Neuronal stem cell (in vitro differentiated cells): ENCODE data around the gene DRAM1.
"Not testable (repeated sequence)": the region's sequence is repeated elsewhere in the genome, so short reads cannot be mapped to it uniquely, and the experiment has no call there.

Experiments
- DNase-seq: peaks from one replicate; pipeline ENCODE4 v3.0.0-alpha.2; 2013; ENCODE audit warnings: low spot score
- H2AFZ ChIP-seq: one replicate; pipeline ENCODE4 v1.6.1; 2013; ENCODE audit warnings: mild to moderate bottlenecking, low read length, inconsistent platforms
- H2AK5ac ChIP-seq: 2 replicates; pipeline ENCODE4 v1.6.1; 2013; ENCODE audit warnings: low read depth, mild to moderate bottlenecking, inconsistent platforms, low read length, moderate library complexity, mixed read lengths
- H2BK120ac ChIP-seq: 2 replicates; pipeline ENCODE4 v1.6.1; 2013; ENCODE audit warnings: low read depth, mild to moderate bottlenecking, inconsistent platforms, low read length, moderate library complexity, mixed read lengths
- H2BK12ac ChIP-seq: one replicate; pipeline ENCODE4 v1.6.1; 2013; ENCODE audit warnings: low read length, inconsistent platforms
- H2BK15ac ChIP-seq: 2 replicates; pipeline ENCODE4 v1.6.1; 2013; ENCODE audit warnings: mild to moderate bottlenecking, low read length, inconsistent platforms, mixed read lengths
- H2BK5ac ChIP-seq: one replicate; pipeline ENCODE4 v1.6.1; 2013; ENCODE audit warnings: inconsistent platforms, mild to moderate bottlenecking, low read length, moderate library complexity
- H3K14ac ChIP-seq: one replicate; pipeline ENCODE4 v1.6.1; 2013; ENCODE audit warnings: low read length, inconsistent platforms
- H3K18ac ChIP-seq: 2 replicates; pipeline ENCODE4 v1.6.1; 2013; ENCODE audit warnings: low read length, inconsistent platforms
- H3K23ac ChIP-seq: 2 replicates; pipeline ENCODE4 v1.6.1; 2013; ENCODE audit warnings: low read depth, mild to moderate bottlenecking, mixed read lengths, low read length, inconsistent platforms; ENCODE audit not compliant: poor library complexity
- H3K27ac ChIP-seq: replicated peaks from 3 replicates; pipeline ENCODE4 v1.5.1; 2013; ENCODE audit warnings: low read length, inconsistent platforms
- H3K27me3 ChIP-seq, 3 experiments: 2 replicates each; pipeline ENCODE4 v1.6.1; 2013; ENCODE audit warnings: low read length in 3 of 3, mild to moderate bottlenecking in 2 of 3, inconsistent platforms in 1 of 3, low read depth in 1 of 3, mixed read lengths in 1 of 3, moderate library complexity in 1 of 3; ENCODE audit not compliant: control insufficient read depth in 3 of 3, insufficient read depth in 3 of 3
- H3K36me3 ChIP-seq, 2 donors: replicated peaks in 1 of 2; 2 replicates each; pipeline ENCODE4 v1.6.1; 2013; ENCODE audit warnings: low read length in 2 of 2; ENCODE audit not compliant: control insufficient read depth in 2 of 2, insufficient read depth in 2 of 2
- H3K4ac ChIP-seq: 2 replicates; pipeline ENCODE4 v1.6.1; 2013; ENCODE audit warnings: inconsistent platforms, mild to moderate bottlenecking, low read length, moderate library complexity
- H3K4me1 ChIP-seq, 2 donors: 1 replicate in 1 of 2; 2 replicates in 1 of 2; pipeline ENCODE4 v1.6.1; 2013; ENCODE audit warnings: low read length in 2 of 2, low read depth in 1 of 2; ENCODE audit not compliant: control insufficient read depth in 2 of 2, insufficient read depth in 1 of 2
- H3K4me2 ChIP-seq: one replicate; pipeline ENCODE4 v1.6.1; 2013; ENCODE audit warnings: mild to moderate bottlenecking, low read length, inconsistent platforms; ENCODE audit not compliant: insufficient read depth, poor library complexity, severe bottlenecking
- H3K4me3 ChIP-seq, 2 donors: 2 replicates each; pipeline ENCODE4 v1.5.1; 2013; ENCODE audit warnings: low read length in 2 of 2, mild to moderate bottlenecking in 2 of 2, inconsistent platforms in 1 of 2, moderate library complexity in 1 of 2
- H3K79me1 ChIP-seq: one replicate; pipeline ENCODE4 v1.6.1; 2013; ENCODE audit warnings: low read depth, mild to moderate bottlenecking, inconsistent platforms, low read length, moderate library complexity
- H3K9ac ChIP-seq: one replicate; pipeline ENCODE4 v1.6.1; 2013; ENCODE audit warnings: mild to moderate bottlenecking, low read depth, low read length, inconsistent platforms; ENCODE audit not compliant: poor library complexity
- H3K9me3 ChIP-seq, 2 donors: replicated peaks in 1 of 2; 2 replicates each; pipeline versions ENCODE3 to v1.6.1; 2013; ENCODE audit warnings: low read length in 2 of 2, mild to moderate bottlenecking in 2 of 2, inconsistent platforms in 1 of 2, low read depth in 1 of 2, mixed read lengths in 1 of 2, moderate library complexity in 1 of 2; ENCODE audit not compliant: control insufficient read depth in 2 of 2, insufficient read depth in 1 of 2
- H4K8ac ChIP-seq: one replicate; pipeline ENCODE4 v1.6.1; 2013; ENCODE audit warnings: low read depth, mild to moderate bottlenecking, inconsistent platforms, low read length, moderate library complexity
- H4K91ac ChIP-seq: one replicate; pipeline ENCODE4 v1.6.1; 2013; ENCODE audit warnings: low read length, low read depth, mild to moderate bottlenecking, inconsistent platforms; ENCODE audit not compliant: poor library complexity
- WGBS, 2 donors: extraction: QIAGEN DNeasy Blood & Tissue Kit; methylation state at CpG; one replicate each; pipeline ENCODE4 v1.1.7; 2013; ENCODE audit warnings: missing lambda C conversion rate in 2 of 2, mixed read lengths in 1 of 2; ENCODE audit not compliant: insufficient read length in 2 of 2, insufficient replicate concordance in 1 of 2; ENCODE audit errors: extremely low coverage in 2 of 2; 5-methylcytosine and 5-hydroxymethylcytosine counted together

The DRAM1 gene

DNA sequence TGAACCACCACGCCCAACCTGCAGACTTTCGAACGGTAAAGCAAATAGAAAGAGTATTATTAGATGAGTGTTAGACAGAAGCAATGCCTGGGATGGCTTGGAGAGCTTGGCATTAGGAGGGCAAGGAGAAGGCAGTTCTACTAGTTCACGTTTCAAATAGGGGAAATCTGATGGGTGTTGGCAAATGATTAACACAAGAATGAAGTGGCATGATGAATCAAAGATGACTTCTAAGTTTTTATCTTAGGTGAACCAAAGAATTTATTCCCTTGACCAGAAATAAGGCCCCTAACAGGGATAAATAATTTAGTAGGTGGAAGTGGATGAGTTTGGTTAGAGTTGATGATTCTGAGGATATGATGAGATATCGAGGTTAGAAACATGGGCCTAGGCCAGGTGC lies 38.5 kb downstream of the DRAM1 start:
- no peak overlapping the region for H3K18ac ChIP-seq
- no peak overlapping the region for H2BK5ac ChIP-seq
- H3K27me3 ChIP-seq = no peaks in the 10 kb centered on the region
- no peak overlapping the region for H3K4me2 ChIP-seq
- H2BK120ac ChIP-seq = no peak overlapping the region
- no peak overlapping the region for H3K27ac ChIP-seq
- no peak overlapping the region for H4K91ac ChIP-seq
- H2BK12ac ChIP-seq = no peak overlapping the region
- WGBS, 2 donors = 100% methylated on average over 1 of the region's 5 CpGs; no CpG with 5 or more reads in 1 of the 2 donors
- DNase-seq = no peak
- H3K36me3 ChIP-seq = no peaks in the 10 kb centered on the region
- H4K8ac ChIP-seq = no peak overlapping the region
- H2AK5ac ChIP-seq = no peak overlapping the region
- no peaks in the 10 kb centered on the region for H3K79me1 ChIP-seq
- H3K9me3 ChIP-seq = no peaks in the 10 kb centered on the region
- no peak overlapping the region for H3K23ac ChIP-seq
- no peak overlapping the region for H3K9ac ChIP-seq
- H2BK15ac ChIP-seq = no peak overlapping the region
- no peak overlapping the region for H2AFZ ChIP-seq
- H3K14ac ChIP-seq = no peak overlapping the region
- H3K4ac ChIP-seq = no peak overlapping the region
- peaks cover 0 to 3% of the 10 kb centered on the region in 2 donors for H3K4me1 ChIP-seq
- no peak overlapping the region for H3K4me3 ChIP-seq

DNA sequence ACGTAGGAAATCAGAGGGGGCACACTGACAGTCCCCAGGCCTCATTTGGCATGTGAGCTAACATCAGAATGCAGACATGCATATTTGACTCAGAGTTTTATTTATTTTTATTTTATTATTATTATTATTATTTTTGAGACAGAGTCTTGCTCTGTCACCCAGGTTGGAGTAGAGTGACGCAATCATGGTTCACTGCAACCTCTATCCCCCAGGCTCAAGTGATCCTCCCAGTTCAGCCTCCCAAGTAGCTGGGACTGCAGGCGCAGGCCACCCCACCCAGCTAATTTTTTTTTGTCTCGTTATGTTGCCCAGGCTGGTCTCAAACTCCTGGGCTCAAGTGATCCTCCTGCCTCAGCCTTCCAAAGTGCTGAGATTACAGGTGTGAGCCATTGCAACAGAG lies 41.4 kb downstream of the DRAM1 start:
- not testable (repeated sequence) for H2AFZ ChIP-seq, H3K4me3 ChIP-seq, H3K79me1 ChIP-seq, H3K23ac ChIP-seq, H2BK15ac ChIP-seq, H2BK5ac ChIP-seq, H2AK5ac ChIP-seq, H3K9me3 ChIP-seq, H3K4ac ChIP-seq, H3K36me3 ChIP-seq, H3K4me1 ChIP-seq, H3K4me2 ChIP-seq, H4K8ac ChIP-seq, H3K27ac ChIP-seq, DNase-seq, H3K18ac ChIP-seq, H4K91ac ChIP-seq, H3K14ac ChIP-seq, H3K27me3 ChIP-seq, H2BK120ac ChIP-seq, H3K9ac ChIP-seq
- no CpG with 5 or more reads among the region's 4 CpGs for WGBS, 2 donors
- peak overlapping the region; percentile 68 for H2BK12ac ChIP-seq

DNA sequence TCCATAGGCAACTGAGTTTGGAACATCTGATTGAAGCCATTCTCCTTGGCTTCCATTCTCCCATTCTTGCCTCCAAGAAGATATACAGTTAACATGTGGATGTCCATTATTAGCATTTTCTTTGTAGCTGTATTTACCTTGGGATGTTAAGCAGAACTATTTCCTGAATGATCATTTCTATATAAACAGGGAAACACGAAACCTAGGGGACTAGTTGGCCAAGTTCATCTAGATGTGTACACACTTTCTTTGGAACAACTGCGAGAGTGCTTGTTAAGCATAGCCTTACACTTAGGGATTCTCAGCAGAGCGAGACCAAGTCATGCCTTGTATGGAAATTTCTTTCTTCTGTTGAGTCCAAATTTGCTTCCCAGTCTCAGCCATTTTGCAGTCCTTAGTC lies 42.1 kb downstream of the DRAM1 start:
- no peaks in the 10 kb centered on the region for H3K9me3 ChIP-seq
- no peak overlapping the region for H3K14ac ChIP-seq
- no peaks in the 10 kb centered on the region for H3K36me3 ChIP-seq
- peaks cover 0 to 3% of the 10 kb centered on the region in 2 donors for H3K4me1 ChIP-seq
- H4K91ac ChIP-seq = no peak overlapping the region
- no peak overlapping the region for H2BK120ac ChIP-seq
- no peak overlapping the region for H3K4me3 ChIP-seq
- no peak overlapping the region for H2AFZ ChIP-seq
- H3K4me2 ChIP-seq = no peak overlapping the region
- WGBS, 2 donors = no CpG with 5 or more reads among the region's 3 CpGs
- H3K27me3 ChIP-seq = no peaks in the 10 kb centered on the region
- H2BK12ac ChIP-seq = no peak overlapping the region
- H3K18ac ChIP-seq = no peak overlapping the region
- H3K79me1 ChIP-seq = no peaks in the 10 kb centered on the region
- no peak overlapping the region for H2BK15ac ChIP-seq
- no peak overlapping the region for H3K4ac ChIP-seq
- no peak for DNase-seq
- H2BK5ac ChIP-seq = no peak overlapping the region
- H3K9ac ChIP-seq = no peak overlapping the region
- H3K27ac ChIP-seq = no peak overlapping the region
- no peak overlapping the region for H4K8ac ChIP-seq
- H2AK5ac ChIP-seq = no peak overlapping the region
- H3K23ac ChIP-seq = no peak overlapping the region

DNA sequence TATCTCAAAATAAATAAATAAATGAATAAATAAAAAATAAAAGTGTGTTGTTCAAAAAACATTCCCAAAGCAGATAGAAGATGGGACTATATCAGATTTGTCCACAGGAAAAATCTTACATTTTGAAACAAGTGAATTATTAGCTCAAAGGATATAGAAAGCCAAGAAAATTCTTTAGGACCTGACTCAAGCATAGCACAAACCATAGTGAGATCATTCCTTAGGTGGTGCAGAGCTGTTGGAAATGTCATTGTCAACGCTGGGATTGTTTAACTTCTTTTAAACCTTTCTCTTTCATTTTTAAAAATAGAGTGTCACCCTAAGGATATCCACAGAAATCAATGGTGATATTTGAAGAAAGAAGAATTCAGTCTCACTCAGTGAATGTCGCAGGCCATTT lies 43.5 kb downstream of the DRAM1 start:
- H3K9ac ChIP-seq = no peak overlapping the region
- H3K79me1 ChIP-seq = no peaks in the 10 kb centered on the region
- no peak overlapping the region for H2BK15ac ChIP-seq
- no CpG with 5 or more reads among the region's 2 CpGs for WGBS, 2 donors
- H2AK5ac ChIP-seq = no peak overlapping the region
- no peak overlapping the region for H2BK5ac ChIP-seq
- H3K27me3 ChIP-seq = no peaks in the 10 kb centered on the region
- H3K27ac ChIP-seq = no peak overlapping the region
- no peak for DNase-seq
- H3K4me2 ChIP-seq = no peak overlapping the region
- H3K23ac ChIP-seq = no peak overlapping the region
- no peak overlapping the region for H3K4me3 ChIP-seq
- H2AFZ ChIP-seq = no peak overlapping the region
- H3K9me3 ChIP-seq = no peaks in the 10 kb centered on the region
- no peak overlapping the region for H3K4ac ChIP-seq
- no peak overlapping the region for H2BK12ac ChIP-seq
- no peak overlapping the region for H2BK120ac ChIP-seq
- peaks cover 0 to 3% of the 10 kb centered on the region in 2 donors for H3K4me1 ChIP-seq
- no peaks in the 10 kb centered on the region for H3K36me3 ChIP-seq
- H4K8ac ChIP-seq = no peak overlapping the region
- H4K91ac ChIP-seq = no peak overlapping the region
- H3K18ac ChIP-seq = no peak overlapping the region
- H3K14ac ChIP-seq = no peak overlapping the region
